Measurements from ENCODE around the gene SUV39H1. TPM values are rescaled to one million over a fixed set of nuclear protein-coding genes. Genes with fewer than 3 reads are reported as not detected.
"Not testable (repeated sequence)": the region's sequence is repeated elsewhere in the genome, so short reads cannot be mapped to it uniquely, and the experiment has no call there.

SUV39H1 gene
- total and polyA plus RNA-seq, 2 donors from 2014 or later, result 2.8 to 5.0 TPM

DNA sequence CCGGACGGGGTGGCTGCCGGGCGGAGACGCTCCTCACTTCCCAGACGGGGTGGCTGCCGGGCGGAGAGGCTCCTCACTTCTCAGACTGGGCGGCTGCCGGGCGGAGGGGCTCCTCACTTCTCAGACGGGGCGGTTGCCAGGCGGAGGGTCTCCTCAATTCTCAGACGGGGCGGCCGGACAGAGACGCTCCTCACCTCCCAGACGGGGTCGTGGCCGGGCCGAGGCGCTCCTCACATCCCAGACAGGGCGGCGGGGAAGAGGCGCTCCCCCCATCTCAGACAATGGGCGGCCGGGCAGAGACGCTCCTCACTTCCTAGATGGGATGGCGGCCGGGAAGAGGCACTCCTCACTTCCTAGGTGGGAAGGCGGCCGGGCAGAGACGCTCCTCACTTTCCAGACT lies 36.8 kb upstream of the SUV39H1 start:
- H3K9me3 ChIP-seq (ENCODE audit: control insufficient read depth in 2 of 3, insufficient read depth in 1 of 3, low read length in 3 of 3); H3K27me3 ChIP-seq (ENCODE audit: control insufficient read depth, insufficient read depth, low read length); H3K9ac ChIP-seq (ENCODE audit: low read length in 3 of 3); H3K36me3 ChIP-seq (ENCODE audit: control insufficient read depth in 2 of 3, insufficient read depth in 3 of 3, low read length in 3 of 3); H3K27ac ChIP-seq (ENCODE audit: low read depth in 2 of 2, low read length in 2 of 2); FAIRE-seq; DNase-seq; H3K4me1 ChIP-seq (ENCODE audit: control insufficient read depth in 2 of 3, insufficient read depth in 2 of 3, low read depth in 1 of 3, low read length in 3 of 3); H3K4me3 ChIP-seq (ENCODE audit: low read length in 3 of 3); intact Hi-C loops (cut with DNase I): not testable (repeated sequence)

DNA sequence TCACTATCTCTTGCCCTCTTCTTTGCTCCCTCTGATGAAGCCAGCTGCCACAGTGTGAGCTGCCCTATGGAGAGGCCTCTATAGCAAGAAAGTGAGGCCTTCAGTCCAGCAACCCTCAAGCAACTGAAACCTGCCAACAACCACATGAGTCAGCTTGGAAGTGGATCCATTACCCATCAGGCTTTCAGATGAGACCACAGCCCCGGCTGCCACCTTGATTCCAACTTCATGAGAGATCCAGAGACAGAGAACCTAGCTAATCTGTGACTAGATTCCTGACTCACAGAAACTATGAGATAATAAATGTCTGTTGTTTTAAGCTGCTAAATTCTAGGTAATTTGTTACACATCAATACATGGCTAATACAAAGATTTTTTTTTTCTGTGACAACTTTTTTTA lies 33.3 kb upstream of the SUV39H1 start:
- no peak for FAIRE-seq
- H3K9me3 ChIP-seq (ENCODE audit: control insufficient read depth in 2 of 3, insufficient read depth in 1 of 3, low read length in 3 of 3), result no peaks in the 10 kb centered on the region

DNA sequence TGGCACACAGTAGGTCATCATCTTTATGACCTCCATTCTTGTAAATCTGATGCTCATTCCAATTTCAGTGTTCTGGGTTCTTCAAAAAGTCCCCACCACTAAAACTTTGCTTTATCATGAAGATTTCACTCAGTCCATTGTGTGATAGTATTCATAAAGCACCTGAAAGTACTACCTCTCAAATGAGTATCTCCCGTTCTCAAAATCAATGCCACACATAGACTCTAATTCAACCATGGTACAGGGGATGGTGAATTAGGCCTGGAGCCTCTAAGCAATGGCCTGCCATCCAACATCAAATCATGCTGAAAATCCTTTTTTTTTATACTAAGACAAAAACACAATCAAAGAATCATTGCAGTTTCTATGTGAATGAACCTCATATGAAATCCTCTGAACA lies 32.4 kb upstream of the SUV39H1 start:
- TF ChIP-seq, protein P1, sequence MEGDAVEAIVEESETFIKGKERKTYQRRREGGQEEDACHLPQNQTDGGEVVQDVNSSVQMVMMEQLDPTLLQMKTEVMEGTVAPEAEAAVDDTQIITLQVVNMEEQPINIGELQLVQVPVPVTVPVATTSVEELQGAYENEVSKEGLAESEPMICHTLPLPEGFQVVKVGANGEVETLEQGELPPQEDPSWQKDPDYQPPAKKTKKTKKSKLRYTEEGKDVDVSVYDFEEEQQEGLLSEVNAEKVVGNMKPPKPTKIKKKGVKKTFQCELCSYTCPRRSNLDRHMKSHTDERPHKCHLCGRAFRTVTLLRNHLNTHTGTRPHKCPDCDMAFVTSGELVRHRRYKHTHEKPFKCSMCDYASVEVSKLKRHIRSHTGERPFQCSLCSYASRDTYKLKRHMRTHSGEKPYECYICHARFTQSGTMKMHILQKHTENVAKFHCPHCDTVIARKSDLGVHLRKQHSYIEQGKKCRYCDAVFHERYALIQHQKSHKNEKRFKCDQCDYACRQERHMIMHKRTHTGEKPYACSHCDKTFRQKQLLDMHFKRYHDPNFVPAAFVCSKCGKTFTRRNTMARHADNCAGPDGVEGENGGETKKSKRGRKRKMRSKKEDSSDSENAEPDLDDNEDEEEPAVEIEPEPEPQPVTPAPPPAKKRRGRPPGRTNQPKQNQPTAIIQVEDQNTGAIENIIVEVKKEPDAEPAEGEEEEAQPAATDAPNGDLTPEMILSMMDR (IDR thresholded peaks at IDR 0.05; ENCODE audit: borderline replicate concordance, extremely low read depth, insufficient read depth), result no peak
- Histone ChIP-seq H3K27ac (ENCODE audit: low read depth in 2 of 2, low read length in 2 of 2) (no peak overlapping the region), H3K36me3 (ENCODE audit: control insufficient read depth in 2 of 3, insufficient read depth in 3 of 3, low read length in 3 of 3) (no peaks in the 10 kb centered on the region), H3K27me3 (ENCODE audit: control insufficient read depth, insufficient read depth, low read length) (no peaks in the 10 kb centered on the region), H3K4me3 (ENCODE audit: low read length in 3 of 3) (no peak overlapping the region), H3K9ac (ENCODE audit: low read length in 3 of 3) (no peak overlapping the region), H3K4me1 (ENCODE audit: control insufficient read depth in 2 of 3, insufficient read depth in 2 of 3, low read depth in 1 of 3, low read length in 3 of 3) (no peaks in the 10 kb centered on the region), H3K9me3 (ENCODE audit: control insufficient read depth in 2 of 3, insufficient read depth in 1 of 3, low read length in 3 of 3) (no peaks in the 10 kb centered on the region)
- intact Hi-C loops (cut with DNase I), result no loop called here
- DNase-seq (no peak), FAIRE-seq (no peak)

More for the DNA sequence above, 33.3 kb upstream of the SUV39H1 start:
- DNase-seq, result no peak
- intact Hi-C loops (cut with DNase I), result no loop called here
- Histone ChIP-seq H3K27me3 (ENCODE audit: control insufficient read depth, insufficient read depth, low read length) (no peaks in the 10 kb centered on the region), H3K4me3 (ENCODE audit: low read length in 3 of 3) (no peak overlapping the region), H3K4me1 (ENCODE audit: control insufficient read depth in 2 of 3, insufficient read depth in 2 of 3, low read depth in 1 of 3, low read length in 3 of 3) (no peaks in the 10 kb centered on the region), H3K36me3 (ENCODE audit: control insufficient read depth in 2 of 3, insufficient read depth in 3 of 3, low read length in 3 of 3) (no peaks in the 10 kb centered on the region), H3K9ac (ENCODE audit: low read length in 3 of 3) (no peak overlapping the region), H3K27ac (ENCODE audit: low read depth in 2 of 2, low read length in 2 of 2) (no peak overlapping the region)
- TF ChIP-seq, protein P1 (IDR thresholded peaks at IDR 0.05; ENCODE audit: borderline replicate concordance, extremely low read depth, insufficient read depth), result no peak

DNA sequence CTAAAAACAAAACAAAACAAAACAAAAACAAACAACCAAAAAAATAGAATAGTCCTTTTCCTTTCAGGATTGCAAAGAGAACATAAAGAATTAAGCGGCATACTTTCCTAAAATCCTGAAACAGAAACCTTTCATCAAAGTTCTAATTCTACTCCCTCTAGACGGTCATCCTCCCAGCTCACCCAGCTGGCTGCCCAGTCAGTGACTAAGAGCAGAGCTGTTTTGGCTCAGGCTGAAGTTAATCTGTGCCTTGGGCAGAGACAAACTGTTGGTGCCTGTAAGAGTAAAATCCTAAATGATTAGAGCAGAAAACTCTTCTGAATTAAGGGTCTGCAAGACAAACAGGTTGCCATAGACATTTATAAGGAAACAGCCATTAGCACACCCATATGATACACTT lies 30.5 kb upstream of the SUV39H1 start:
- Histone ChIP-seq H3K27me3 (ENCODE audit: control insufficient read depth, insufficient read depth, low read length) (no peaks in the 10 kb centered on the region), H3K9ac (ENCODE audit: low read length in 3 of 3) (no peak overlapping the region), H3K27ac (ENCODE audit: low read depth in 2 of 2, low read length in 2 of 2) (no peak overlapping the region), H3K9me3 (ENCODE audit: control insufficient read depth in 2 of 3, insufficient read depth in 1 of 3, low read length in 3 of 3) (no peaks in the 10 kb centered on the region), H3K36me3 (ENCODE audit: control insufficient read depth in 2 of 3, insufficient read depth in 3 of 3, low read length in 3 of 3) (no peaks in the 10 kb centered on the region), H3K4me3 (ENCODE audit: low read length in 3 of 3) (no peak overlapping the region), H3K4me1 (ENCODE audit: control insufficient read depth in 2 of 3, insufficient read depth in 2 of 3, low read depth in 1 of 3, low read length in 3 of 3) (no peaks in the 10 kb centered on the region)
- DNase-seq (no peak), FAIRE-seq (no peak)
- TF ChIP-seq, protein P1 (IDR thresholded peaks at IDR 0.05; ENCODE audit: borderline replicate concordance, extremely low read depth, insufficient read depth), result no peak
- intact Hi-C loops (cut with DNase I), result no loop called here
